GM20000 (cell line): ENCODE measurements around the gene TDRKH.
A peak's percentile ranks its signal among the peaks of the same experiment; 100 is the strongest.

Experiments
- DNase-seq: peaks from one replicate; pipeline ENCODE4 v3.0.0; 2012; ENCODE audit warnings: low spot score
- CTCF ChIP-seq: IDR thresholded peaks from 2 replicates; pipeline ENCODE4 v1.5.1; 2012; ENCODE audit warnings: mild to moderate bottlenecking, control low read depth; ENCODE audit errors: extremely low read depth, missing control alignments

TDRKH gene

DNA sequence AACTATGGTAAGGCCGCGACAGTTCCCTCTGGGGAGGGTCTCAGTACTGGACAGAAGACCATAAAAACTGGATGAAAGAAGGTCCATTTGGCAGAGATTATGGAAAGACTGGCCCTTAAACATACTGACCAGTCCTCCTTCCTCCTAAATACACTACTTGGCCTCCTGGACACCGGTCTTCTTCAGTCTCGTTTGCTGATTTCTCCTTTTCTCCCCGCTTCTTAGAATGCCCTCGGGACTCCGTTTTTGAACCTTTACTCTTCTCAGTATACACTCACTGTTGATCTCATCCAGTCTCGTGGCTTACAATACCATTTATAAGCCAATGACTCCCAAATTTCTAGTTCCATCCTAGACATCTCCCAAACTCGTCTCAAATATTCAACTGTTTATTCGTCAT is 26.3 kb downstream of the TDRKH start:
- DNase-seq, result no peak
- no peak for TF ChIP-seq CTCF

GRCh38 chr1:151762941-151763921 is 27.1 kb downstream of the TDRKH start, which contains the start of gene MRPL9:
MRPL9 (minus strand) TSS chr1:151763496; CDS start chr1:151763479, 17 bp downstream.
- peak; percentile 93 for DNase-seq
- TF ChIP-seq CTCF, result no peak

DNA sequence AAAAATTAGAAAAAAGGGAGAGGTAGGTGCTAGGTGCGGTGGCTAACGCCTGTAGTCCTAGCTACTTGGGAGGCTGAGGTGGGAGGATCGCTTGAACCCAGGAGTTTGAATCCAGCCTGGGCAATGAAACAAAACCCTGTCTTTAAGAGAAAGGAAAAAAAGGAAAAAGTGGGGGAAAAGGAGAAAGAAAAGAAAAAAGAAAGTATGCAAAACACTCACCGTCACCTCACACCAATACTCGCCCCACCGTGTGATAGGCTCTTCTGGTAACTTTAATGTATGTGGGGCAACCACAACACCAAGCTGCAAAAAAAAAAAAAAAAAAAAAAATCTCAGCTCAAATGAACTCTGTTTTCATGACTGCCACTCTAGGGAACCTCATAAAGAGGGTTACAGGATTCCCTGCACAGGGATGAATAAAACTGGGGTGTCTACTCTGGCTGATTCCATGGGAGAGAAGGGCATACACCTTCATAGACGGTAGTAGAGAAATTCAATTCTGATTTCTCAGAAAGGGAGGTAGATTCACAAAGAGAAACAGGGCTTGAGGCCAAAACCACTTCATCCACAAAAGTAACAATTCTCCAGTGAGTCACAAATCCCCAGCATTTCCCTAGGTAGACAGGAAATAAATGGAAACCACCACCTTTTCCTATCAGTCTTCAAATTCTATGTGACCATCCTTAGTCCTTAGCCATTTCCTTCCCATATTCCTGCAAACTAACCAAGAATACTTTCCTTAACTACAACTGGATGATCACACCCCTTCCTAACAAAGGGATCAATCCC is 29.5 kb downstream of the TDRKH start:
- no peak for DNase-seq
- TF ChIP-seq CTCF, result no peak

DNA sequence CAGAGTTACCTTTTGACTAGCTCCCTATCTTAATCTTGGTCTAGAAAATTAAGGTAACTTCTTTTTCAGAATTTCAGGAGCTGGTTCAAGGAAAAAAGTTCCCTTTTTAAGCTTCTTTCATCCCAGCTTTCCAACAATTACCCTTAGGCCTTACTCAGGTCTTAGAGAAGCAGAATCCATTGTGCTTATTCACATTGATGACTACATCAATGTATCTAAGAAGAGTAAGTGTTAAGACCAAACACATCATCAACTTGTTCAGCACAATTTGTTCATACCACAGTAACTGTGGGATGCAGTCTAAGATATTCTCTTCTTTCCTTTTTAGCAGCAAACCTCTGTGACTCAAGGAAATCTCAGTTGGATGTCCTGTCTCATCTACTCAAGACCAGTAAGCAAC is 31.1 kb downstream of the TDRKH start:
- TF ChIP-seq CTCF, result no peak
- DNase-seq, result no peak

DNA sequence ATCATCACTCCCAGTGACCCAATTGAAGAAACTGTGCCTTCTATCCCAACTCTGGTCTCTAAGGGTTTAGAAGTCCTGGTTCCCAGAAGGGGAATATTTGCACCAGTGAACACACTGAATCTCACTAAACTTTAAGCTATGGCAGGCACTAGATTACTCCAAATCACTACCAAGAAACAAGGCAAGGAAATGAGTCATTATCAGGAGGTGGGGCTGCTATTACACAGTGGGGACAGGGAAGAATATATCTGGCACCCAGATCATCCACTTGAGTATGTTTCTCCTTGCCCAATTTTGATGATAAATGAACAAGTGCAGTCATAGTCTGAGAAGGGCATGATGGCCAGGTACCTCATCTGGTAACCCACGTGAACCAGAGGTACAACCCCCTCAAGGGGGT is 34.0 kb downstream of the TDRKH start:
- DNase-seq, result no peak
- no peak for TF ChIP-seq CTCF

DNA sequence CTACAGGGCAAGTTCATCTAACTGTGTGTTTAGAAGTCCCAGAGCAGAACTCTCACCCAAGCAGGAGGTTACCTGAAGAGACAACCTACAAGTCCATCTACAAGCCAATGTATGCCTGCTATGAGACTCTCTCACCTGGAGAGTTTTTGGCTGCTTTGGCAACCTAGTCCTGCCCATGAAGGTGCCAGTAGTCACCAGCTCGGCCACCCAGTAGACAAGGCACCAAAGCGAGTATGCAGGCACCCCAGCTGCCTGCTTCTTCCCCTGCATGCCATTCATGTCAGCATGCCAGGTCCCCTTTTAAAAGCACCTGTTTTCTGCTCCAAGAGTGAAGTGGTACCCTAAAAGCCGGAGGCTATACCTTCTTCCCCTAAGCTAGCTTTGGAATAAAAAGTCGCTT is 48.8 kb downstream of the TDRKH start:
- no peak for TF ChIP-seq CTCF

GRCh38 chr1:151739590-151740355 is 50.5 kb downstream of the TDRKH start:
- no peak for DNase-seq
- TF ChIP-seq CTCF, result no peak

More for the DNA sequence above, 48.8 kb downstream of the TDRKH start:
- DNase-seq, result no peak
